K562 (cell line): ENCODE measurements around the gene USHBP1. TPM values are rescaled to one million over a fixed set of nuclear protein-coding genes. Genes with fewer than 3 reads are reported as not detected.
A peak's percentile ranks its signal among the peaks of the same experiment; 100 is the strongest.

Experiments used
- ARHGAP35 ChIP-seq: fragments of 450-650 bp; IDR thresholded peaks from 2 replicates; pipeline ENCODE4 v1.6.1; 2018; ENCODE audit not compliant: partially characterized antibody
- BCLAF1 ChIP-seq, 2 experiments: fragments of 450-650 bp in 1 of 2; IDR thresholded peaks; 2 replicates each; pipeline ENCODE4 v1.6.1; 2011 to 2017; ENCODE audit warnings: low read depth in 2 of 2, antibody characterized with exemption in 1 of 2, borderline replicate concordance in 1 of 2, low read length in 1 of 2, mild to moderate bottlenecking in 1 of 2, mixed read lengths in 1 of 2; ENCODE audit not compliant: control insufficient read depth in 1 of 2
- CHD2 ChIP-seq: IDR thresholded peaks from 2 replicates; pipeline ENCODE4 v1.6.1; 2011; ENCODE audit warnings: low read depth, low read length
- CTCFL ChIP-seq: IDR thresholded peaks from 2 replicates; pipeline ENCODE4 v1.6.1; 2011; ENCODE audit warnings: borderline replicate concordance, low read depth, mild to moderate bottlenecking, moderate library complexity, low read length; ENCODE audit not compliant: insufficient read depth, poor library complexity, severe bottlenecking
- EWSR1 ChIP-seq: fragments of 450-650 bp; IDR thresholded peaks from 2 replicates; pipeline ENCODE4 v1.6.1; 2018; ENCODE audit warnings: borderline replicate concordance, mild to moderate bottlenecking, low read depth, moderate library complexity; ENCODE audit not compliant: partially characterized antibody
- FOXK1 ChIP-seq: sonication (generic); formaldehyde crosslinking; IDR thresholded peaks from 2 replicates; pipeline ENCODE4 v1.8.0; 2022; ENCODE audit warnings: missing genetic modification reagents, mild to moderate bottlenecking, borderline replicate concordance
- HDAC3 ChIP-seq: fragments of 450-650 bp; IDR thresholded peaks from 2 replicates; pipeline ENCODE4 v1.6.1; 2018; ENCODE audit warnings: borderline replicate concordance, mild to moderate bottlenecking, moderate library complexity; ENCODE audit not compliant: partially characterized antibody
- L3MBTL2 ChIP-seq: fragments of 450-650 bp; IDR thresholded peaks from 2 replicates; pipeline ENCODE4 v1.6.1; 2016; ENCODE audit warnings: mild to moderate bottlenecking, moderate library complexity
- MAFF ChIP-seq: IDR thresholded peaks from 2 replicates; pipeline ENCODE4 v1.6.1; 2012; ENCODE audit warnings: low read length, improper control_type of control experiment
- NFXL1 ChIP-seq: fragments of 450-650 bp; formaldehyde crosslinking; IDR thresholded peaks from 2 replicates; pipeline ENCODE4 v1.4.0; 2021; ENCODE audit warnings: mild to moderate bottlenecking
- NONO ChIP-seq, 2 experiments: fragments of 200-400 bp in 1 of 2; fragments of 450-650 bp in 1 of 2; formaldehyde crosslinking in 1 of 2; IDR thresholded peaks; 2 replicates each; pipeline ENCODE4 v1.6.1; 2017; ENCODE audit warnings: low read depth in 2 of 2, mild to moderate bottlenecking in 2 of 2, moderate library complexity in 2 of 2, low read length in 1 of 2
- SMAD2 ChIP-seq: fragments of 150-350 bp; IDR thresholded peaks from 2 replicates; pipeline ENCODE4 v1.6.1; 2014; ENCODE audit warnings: low read depth, mild to moderate bottlenecking, low read length
- TCF15 ChIP-seq: fragments of 250-450 bp; sonication (Bioruptor Pico); IDR thresholded peaks from 2 replicates; pipeline ENCODE4 v1.8.0; 2022; ENCODE audit warnings: moderate library complexity, mild to moderate bottlenecking, inconsistent platforms
- TCF7 ChIP-seq: sonication (generic); IDR thresholded peaks from 2 replicates; pipeline ENCODE4 v1.6.1; 2016; ENCODE audit warnings: antibody characterized with exemption, borderline replicate concordance
- ZNF165 ChIP-seq: fragments of 250-450 bp; sonication (Bioruptor Pico); IDR thresholded peaks from 2 replicates; pipeline ENCODE4 v1.4.0; 2020; ENCODE audit warnings: borderline replicate concordance
- ZNF3 ChIP-seq: fragments of 250-450 bp; sonication (Bioruptor Pico); IDR thresholded peaks from 2 replicates; pipeline ENCODE4 v1.5.0; 2021; ENCODE audit warnings: mild to moderate bottlenecking, moderate library complexity
- ZNF316 ChIP-seq: fragments of 450-650 bp; IDR thresholded peaks from 2 replicates; pipeline ENCODE4 v1.6.1; 2016
- ZNF354B ChIP-seq: fragments of 250-450 bp; sonication (Bioruptor Pico); IDR thresholded peaks from 2 replicates; pipeline ENCODE4 v1.4.0; 2020
- ZNF408 ChIP-seq: fragments of 250-450 bp; sonication (Bioruptor Pico); IDR thresholded peaks from 2 replicates; pipeline ENCODE4 v1.4.0; 2020; ENCODE audit warnings: low read depth, mild to moderate bottlenecking, moderate library complexity
- ZNF644 ChIP-seq: fragments of 200-800 bp; sonication (Bioruptor generic); IDR thresholded peaks from 2 replicates; pipeline ENCODE4 v1.6.1; 2016; ENCODE audit warnings: low read depth, missing genetic modification characterization, missing compliant biosample characterization
- polyA plus RNA-seq, 8 experiments: library from polyadenylated mRNA; depleted of rRNA in 4 of 8; stranded (reverse) in 5 of 8; unstranded in 3 of 8; fragments of >200 nt; fragmentation: Nextera tagmentation in 2 of 8; fragmentation: Illumina TruSeq in 1 of 8; extraction: Ambion mirVana in 2 of 8; extraction: Trizol in 1 of 8; gene quantifications; 2 replicates each; pipeline versions ENCODE4 v1.2.1 to v1.2.3, GENCODE V29; 2011 to 2014; ENCODE audit warnings: inconsistent platforms in 1 of 8, missing spikeins in 1 of 8
- total RNA-seq, 7 experiments: library from RNA; depleted of rRNA in 6 of 7; stranded (reverse); fragments of >200 nt in 6 of 7; fragmentation: Illumina TruSeq in 2 of 7; extraction: Trizol in 2 of 7; gene quantifications; 2 replicates each; pipeline versions ENCODE4 v1.2.1 to v1.2.3, GENCODE V29; 2011 to 2021; ENCODE audit warnings: low replicate concordance in 1 of 7

The USHBP1 gene
- total and polyA plus RNA-seq, 9 of the 15 experiments (the other 6 are each of a cell fraction or from before 2014, with no cell fraction given) = 0.03 to 0.10 (median 0.05) TPM; not detected in 5

DNA sequence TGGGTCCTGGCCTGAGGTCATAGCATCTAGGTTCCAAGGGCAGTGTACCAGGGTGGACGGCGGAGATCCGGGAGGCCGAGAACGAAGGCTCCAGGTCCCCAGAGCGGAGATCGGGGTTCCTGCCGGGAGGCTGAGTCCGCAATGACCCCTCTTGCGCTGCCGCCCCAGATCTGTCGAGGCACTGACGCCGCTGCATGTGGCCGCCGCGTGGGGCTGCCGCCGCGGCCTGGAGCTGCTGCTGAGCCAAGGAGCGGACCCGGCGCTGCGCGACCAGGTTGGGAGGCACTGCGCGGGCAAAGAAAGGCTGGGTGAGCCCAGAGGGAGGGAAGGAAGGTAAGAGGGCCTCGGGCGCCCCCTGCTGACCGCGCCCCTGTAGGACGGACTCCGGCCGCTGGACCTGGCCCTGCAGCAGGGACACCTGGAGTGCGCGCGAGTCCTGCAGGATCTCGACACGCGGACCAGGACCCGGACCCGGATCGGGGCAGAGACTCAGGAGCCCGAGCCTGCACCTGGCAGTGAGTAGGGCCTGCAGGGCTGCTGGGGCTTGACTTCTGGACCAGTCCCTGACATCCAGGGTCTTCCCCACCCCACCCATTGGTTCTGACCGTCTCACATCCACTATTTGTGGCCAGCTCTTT lies 18.1 kb upstream of the USHBP1 start (continued):
- no peak for TF ChIP-seq ZNF408 (CRISPR knock-in tag)
- TF ChIP-seq ZNF165 (CRISPR knock-in tag) = no peak
- TF ChIP-seq SMAD2 = no peak
- no peak for TF ChIP-seq TCF15 (CRISPR knock-in tag)
- no peak for TF ChIP-seq CHD2
- TF ChIP-seq NONO (IDR thresholded peaks at IDR 0.05; ENCODE audit: low read depth in 2 of 2, low read length in 1 of 2) = peak in 1 of 2 experiments; percentile 53; a peak in 1 of 4 replicates
- no peak for TF ChIP-seq NFXL1
- no peak for TF ChIP-seq ZNF3 (CRISPR knock-in tag)
- no peak for TF ChIP-seq FOXK1
- peak; percentile 51 for TF ChIP-seq CTCFL
- no peak for TF ChIP-seq ZNF316
- TF ChIP-seq EWSR1 = no peak
- peak; percentile 88 for TF ChIP-seq L3MBTL2
- no peak for TF ChIP-seq TCF7
- TF ChIP-seq MAFF = no peak
- no peak for TF ChIP-seq BCLAF1 (IDR thresholded peaks at IDR 0.05; ENCODE audit: borderline replicate concordance in 1 of 2, control insufficient read depth in 1 of 2, low read depth in 2 of 2, low read length in 1 of 2)
- TF ChIP-seq HDAC3 = no peak
- no peak for TF ChIP-seq ZNF354B (CRISPR knock-in tag)
- no peak for TF ChIP-seq ARHGAP35
- TF ChIP-seq ZNF644 (tag) = no peak
